ENCODE measurements around the gene ITGA5.

DNA sequence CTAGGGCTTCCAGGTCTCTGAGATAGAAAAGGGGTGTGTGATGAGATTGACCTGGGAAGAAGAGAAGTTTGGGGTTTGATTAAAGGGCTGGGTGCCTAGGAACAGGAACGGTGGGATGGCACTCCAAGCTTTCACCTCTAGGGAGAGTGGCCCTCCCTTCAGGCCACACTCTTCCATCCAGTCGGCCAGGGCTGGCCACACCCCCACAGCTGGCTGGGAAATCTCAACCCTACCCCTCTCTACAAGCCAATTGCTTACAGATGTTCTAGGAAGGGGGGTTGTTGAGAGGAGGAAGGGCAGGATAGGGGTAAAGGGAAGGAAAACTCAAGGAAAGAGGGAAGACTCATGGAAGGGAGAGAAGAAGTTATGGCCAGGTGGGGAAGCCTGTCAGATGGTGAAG lies 6.6 kb upstream of the ITGA5 start:
- TF ChIP-seq, protein P1, sequence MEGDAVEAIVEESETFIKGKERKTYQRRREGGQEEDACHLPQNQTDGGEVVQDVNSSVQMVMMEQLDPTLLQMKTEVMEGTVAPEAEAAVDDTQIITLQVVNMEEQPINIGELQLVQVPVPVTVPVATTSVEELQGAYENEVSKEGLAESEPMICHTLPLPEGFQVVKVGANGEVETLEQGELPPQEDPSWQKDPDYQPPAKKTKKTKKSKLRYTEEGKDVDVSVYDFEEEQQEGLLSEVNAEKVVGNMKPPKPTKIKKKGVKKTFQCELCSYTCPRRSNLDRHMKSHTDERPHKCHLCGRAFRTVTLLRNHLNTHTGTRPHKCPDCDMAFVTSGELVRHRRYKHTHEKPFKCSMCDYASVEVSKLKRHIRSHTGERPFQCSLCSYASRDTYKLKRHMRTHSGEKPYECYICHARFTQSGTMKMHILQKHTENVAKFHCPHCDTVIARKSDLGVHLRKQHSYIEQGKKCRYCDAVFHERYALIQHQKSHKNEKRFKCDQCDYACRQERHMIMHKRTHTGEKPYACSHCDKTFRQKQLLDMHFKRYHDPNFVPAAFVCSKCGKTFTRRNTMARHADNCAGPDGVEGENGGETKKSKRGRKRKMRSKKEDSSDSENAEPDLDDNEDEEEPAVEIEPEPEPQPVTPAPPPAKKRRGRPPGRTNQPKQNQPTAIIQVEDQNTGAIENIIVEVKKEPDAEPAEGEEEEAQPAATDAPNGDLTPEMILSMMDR (IDR thresholded peaks at IDR 0.05; ENCODE audit: low read depth, low read length) = no peak
- no peak for TF ChIP-seq POLR2A (IDR thresholded peaks at IDR 0.05; ENCODE audit: extremely low read depth, insufficient read length)

Measured in NB4 (cell line).